Trophoblast cell (in vitro differentiated cells and primary cell): ENCODE measurements around the gene GIPC3.

ENCODE experiments used
- DNase-seq, 2 donors: peaks; one replicate each; pipeline ENCODE4 v3.0.0-alpha.2; 2016
- H2AFZ ChIP-seq: 2 replicates; pipeline ENCODE4 v1.6.1; 2013; ENCODE audit warnings: low read length, moderate library complexity, mild to moderate bottlenecking; ENCODE audit not compliant: insufficient read depth, poor library complexity
- H2AK5ac ChIP-seq: 2 replicates; pipeline ENCODE4 v1.6.1; 2013; ENCODE audit warnings: mild to moderate bottlenecking, low read length
- H2BK120ac ChIP-seq: 2 replicates; pipeline ENCODE4 v1.6.1; 2013; ENCODE audit warnings: low read length, mild to moderate bottlenecking, moderate library complexity; ENCODE audit not compliant: insufficient read depth, poor library complexity
- H2BK12ac ChIP-seq: 2 replicates; pipeline ENCODE4 v1.6.1; 2013; ENCODE audit warnings: mild to moderate bottlenecking, low read length, moderate library complexity
- H2BK5ac ChIP-seq: 2 replicates; pipeline ENCODE4 v1.6.1; 2013; ENCODE audit warnings: low read length, low read depth, moderate library complexity, mild to moderate bottlenecking; ENCODE audit not compliant: poor library complexity
- H3K14ac ChIP-seq: 2 replicates; pipeline ENCODE4 v1.6.1; 2013; ENCODE audit warnings: mild to moderate bottlenecking, low read length
- H3K18ac ChIP-seq: 2 replicates; pipeline ENCODE4 v1.6.1; 2013; ENCODE audit warnings: mild to moderate bottlenecking, low read length
- H3K23ac ChIP-seq: 2 replicates; pipeline ENCODE4 v1.6.1; 2013; ENCODE audit warnings: low read length
- H3K27ac ChIP-seq: 2 replicates; pipeline ENCODE4 v1.5.1; 2013; ENCODE audit warnings: low read depth, mild to moderate bottlenecking, inconsistent platforms, low read length, moderate library complexity
- H3K27me3 ChIP-seq: 2 replicates; pipeline ENCODE4 v1.6.1; 2013; ENCODE audit warnings: inconsistent platforms, mild to moderate bottlenecking, low read length, moderate library complexity; ENCODE audit not compliant: insufficient read depth
- H3K36me3 ChIP-seq, 2 experiments: 1 replicate in 1 of 2; 2 replicates in 1 of 2; pipeline ENCODE4 v1.6.1; 2013; ENCODE audit warnings: low read length in 2 of 2, mild to moderate bottlenecking in 2 of 2, moderate library complexity in 1 of 2; ENCODE audit not compliant: insufficient read depth in 2 of 2, control insufficient read depth in 1 of 2
- H3K4ac ChIP-seq: 2 replicates; pipeline ENCODE4 v1.6.1; 2013; ENCODE audit warnings: low read depth, mild to moderate bottlenecking, low read length, moderate library complexity
- H3K4me1 ChIP-seq, 2 experiments: 1 replicate in 1 of 2; 2 replicates in 1 of 2; pipeline ENCODE4 v1.6.1; 2013; ENCODE audit warnings: low read length in 2 of 2, mild to moderate bottlenecking in 2 of 2, moderate library complexity in 1 of 2; ENCODE audit not compliant: insufficient read depth in 2 of 2, control insufficient read depth in 1 of 2
- H3K4me2 ChIP-seq: 2 replicates; pipeline ENCODE4 v1.6.1; 2013; ENCODE audit warnings: inconsistent platforms, mild to moderate bottlenecking, low read length, moderate library complexity
- H3K4me3 ChIP-seq: 2 replicates; pipeline ENCODE4 v1.5.1; 2013; ENCODE audit warnings: mild to moderate bottlenecking, low read depth, low read length, inconsistent platforms
- H3K79me1 ChIP-seq: one replicate; pipeline ENCODE4 v1.6.1; 2013; ENCODE audit warnings: low read length
- H3K79me2 ChIP-seq: 2 replicates; pipeline ENCODE4 v1.6.1; 2013; ENCODE audit warnings: low read length, mild to moderate bottlenecking; ENCODE audit not compliant: control insufficient read depth, insufficient read depth, poor library complexity
- H3K9ac ChIP-seq: 2 replicates; pipeline ENCODE4 v1.6.1; 2013; ENCODE audit warnings: mild to moderate bottlenecking, low read length
- H3K9me3 ChIP-seq: 2 replicates; pipeline ENCODE4 v1.6.1; 2013; ENCODE audit warnings: low read depth, mild to moderate bottlenecking, control low read depth, inconsistent platforms, low read length; ENCODE audit not compliant: insufficient read depth
- H4K12ac ChIP-seq: 2 replicates; pipeline ENCODE4 v1.6.1; 2013; ENCODE audit warnings: low read depth, mild to moderate bottlenecking, low read length, moderate library complexity
- H4K8ac ChIP-seq: 2 replicates; pipeline ENCODE4 v1.6.1; 2013; ENCODE audit warnings: low read depth, mild to moderate bottlenecking, low read length, moderate library complexity
- H4K91ac ChIP-seq: one replicate; pipeline ENCODE4 v1.6.1; 2013; ENCODE audit warnings: low read depth, mild to moderate bottlenecking, low read length, moderate library complexity
- WGBS: extraction: QIAGEN DNeasy Blood & Tissue Kit; methylation state at CpG from one replicate; pipeline ENCODE4 v1.1.7; 2013; ENCODE audit warnings: missing lambda C conversion rate; ENCODE audit not compliant: insufficient read length, insufficient coverage; ENCODE audit errors: extremely low coverage; 5-methylcytosine and 5-hydroxymethylcytosine counted together

Gene GIPC3

DNA sequence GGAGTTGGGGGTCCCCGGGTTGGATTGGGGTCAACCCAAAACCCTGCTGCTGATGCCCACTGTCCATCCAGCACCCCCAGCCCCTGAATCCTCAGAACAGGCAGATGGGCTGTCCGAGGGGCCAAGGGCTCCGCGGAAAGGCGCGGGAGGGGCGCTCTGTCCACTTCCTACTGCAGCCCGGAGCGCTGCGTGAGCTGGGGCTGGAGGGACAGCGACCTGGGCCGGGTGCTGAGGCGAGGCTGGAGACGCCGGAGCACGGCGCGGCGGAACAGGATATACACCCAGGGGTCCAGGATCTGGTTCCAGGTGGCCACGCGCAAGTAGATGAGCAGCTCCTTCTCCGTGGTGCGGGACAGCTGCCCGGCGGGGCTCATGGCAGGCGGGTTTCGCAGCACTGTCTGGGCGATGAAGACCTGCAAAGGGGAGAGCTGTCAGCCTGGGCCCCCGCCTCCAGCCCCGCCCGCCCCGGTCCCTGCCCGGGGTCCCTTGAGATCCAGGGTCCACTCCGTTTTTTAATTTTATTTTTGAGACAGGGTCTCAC lies 10.3 kb downstream of the GIPC3 start:
- Histone ChIP-seq H3K9ac (no peak overlapping the region), H3K18ac (no peak overlapping the region), H3K36me3 (no peaks in the 10 kb centered on the region), H3K79me2 (no peaks in the 10 kb centered on the region), H4K12ac (no peak overlapping the region), H3K23ac (no peak overlapping the region), H3K9me3 (peaks cover 11% of the 10 kb centered on the region), H2AK5ac (no peak overlapping the region), H3K4me3 (no peak overlapping the region), H2BK5ac (no peak overlapping the region), H3K79me1 (no peaks in the 10 kb centered on the region), H3K4ac (no peak overlapping the region), H2BK120ac (no peak overlapping the region), H3K4me2 (no peak overlapping the region), H3K14ac (no peak overlapping the region), H4K91ac (no peak overlapping the region), H2AFZ (no peak overlapping the region), H3K27ac (no peak overlapping the region), H3K4me1 (no peaks in the 10 kb centered on the region), H3K27me3 (no peaks in the 10 kb centered on the region), H2BK12ac (no peak overlapping the region), H4K8ac (no peak overlapping the region)
- WGBS: no CpG with 5 or more reads among the region's 34 CpGs
- no peak for DNase-seq

DNA sequence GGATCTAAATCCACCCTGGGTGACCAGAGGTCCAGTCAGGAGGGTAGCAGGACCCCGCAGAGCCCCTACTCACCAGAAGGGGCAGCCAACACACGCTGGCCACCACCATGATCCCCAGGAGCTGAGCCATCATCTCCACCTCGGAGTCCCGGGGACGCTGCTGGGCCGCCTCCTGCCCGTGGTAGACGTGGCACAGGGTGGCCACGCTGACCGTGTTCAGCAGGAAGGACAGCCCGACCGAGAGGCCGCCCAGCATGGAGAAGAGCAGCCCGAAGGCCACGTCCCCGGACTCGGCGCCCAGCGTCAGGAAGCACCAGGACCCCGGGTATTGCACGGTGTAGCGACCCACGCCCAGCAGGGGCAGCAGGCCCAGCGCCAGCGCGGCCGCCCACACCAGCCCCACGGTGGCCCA lies 14.5 kb downstream of the GIPC3 start:
- H3K27me3 ChIP-seq: no peaks in the 10 kb centered on the region
- H4K8ac ChIP-seq: no peak overlapping the region
- H3K4me3 ChIP-seq: no peak overlapping the region
- no peak overlapping the region for H2BK5ac ChIP-seq
- peaks cover 2% of the 10 kb centered on the region for H3K79me1 ChIP-seq
- H3K4ac ChIP-seq: no peak overlapping the region
- H2AK5ac ChIP-seq: no peak overlapping the region
- no peak overlapping the region for H3K9ac ChIP-seq
- H3K23ac ChIP-seq: no peak overlapping the region
- no CpG with 5 or more reads among the region's 28 CpGs for WGBS
- H2BK12ac ChIP-seq: no peak overlapping the region
- H3K9me3 ChIP-seq: peaks cover 3% of the 10 kb centered on the region
- no peaks in the 10 kb centered on the region for H3K79me2 ChIP-seq
- H3K36me3 ChIP-seq: no peaks in the 10 kb centered on the region
- no peak for DNase-seq
- no peak overlapping the region for H3K27ac ChIP-seq
- no peak overlapping the region for H3K18ac ChIP-seq
- no peak overlapping the region for H4K12ac ChIP-seq
- no peak overlapping the region for H3K14ac ChIP-seq
- H2BK120ac ChIP-seq: no peak overlapping the region
- H4K91ac ChIP-seq: no peak overlapping the region
- H2AFZ ChIP-seq: no peak overlapping the region
- H3K4me2 ChIP-seq: no peak overlapping the region
- H3K4me1 ChIP-seq: peaks cover 8 to 9% of the 10 kb centered on the region in 2 experiments

DNA sequence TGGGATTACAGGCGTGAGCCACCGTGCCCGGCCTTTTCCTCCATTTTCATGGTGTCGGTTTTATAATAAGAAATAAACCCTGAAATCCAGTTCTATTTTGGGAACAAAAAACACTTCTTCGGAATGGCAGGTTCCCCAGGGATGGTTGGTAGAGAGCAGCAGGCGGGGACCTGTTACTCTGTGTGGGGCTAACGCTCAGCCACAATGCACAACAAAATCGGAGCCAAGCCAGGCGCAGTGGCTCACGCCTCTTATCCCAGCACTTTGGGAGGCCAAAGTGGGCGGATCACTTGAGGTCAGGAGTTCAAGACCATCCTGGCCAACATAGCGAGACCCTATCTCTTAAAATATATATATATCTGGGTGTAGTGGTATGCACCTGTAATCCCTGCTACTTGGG lies 15.7 kb downstream of the GIPC3 start:
- Histone ChIP-seq H3K4me1 (peaks cover 8 to 9% of the 10 kb centered on the region in 2 experiments), H3K4me3 (no peak overlapping the region), H4K8ac (no peak overlapping the region), H4K12ac (no peak overlapping the region), H3K4ac (no peak overlapping the region), H3K79me2 (no peaks in the 10 kb centered on the region), H3K14ac (no peak overlapping the region), H3K27ac (no peak overlapping the region), H3K4me2 (no peak overlapping the region), H2BK5ac (no peak overlapping the region), H2AK5ac (no peak overlapping the region), H3K36me3 (no peaks in the 10 kb centered on the region), H3K23ac (no peak overlapping the region), H2AFZ (no peak overlapping the region), H2BK120ac (no peak overlapping the region), H3K27me3 (no peaks in the 10 kb centered on the region), H3K79me1 (peaks cover 2% of the 10 kb centered on the region), H3K9ac (no peak overlapping the region), H2BK12ac (no peak overlapping the region), H3K9me3 (peaks cover 3% of the 10 kb centered on the region), H3K18ac (no peak overlapping the region), H4K91ac (no peak overlapping the region)
- DNase-seq: no peak
- WGBS: no CpG with 5 or more reads among the region's 12 CpGs

- no peak overlapping the region for H2AFZ ChIP-seq
- peak overlapping the region; percentile 11 for H4K91ac ChIP-seq
- no peak overlapping the region for H3K4me2 ChIP-seq
- peaks cover 6% of the 10 kb centered on the region for H3K9me3 ChIP-seq
- no peak overlapping the region for H3K27ac ChIP-seq
- peaks cover 13 to 14% of the 10 kb centered on the region in 2 experiments for H3K4me1 ChIP-seq
- DNase-seq: peak; percentile 51 to 64
- H3K18ac ChIP-seq: no peak overlapping the region
- H4K8ac ChIP-seq: no peak overlapping the region
- no peak overlapping the region for H3K23ac ChIP-seq
- WGBS: no CpG with 5 or more reads among the region's 23 CpGs
- no peaks in the 10 kb centered on the region for H3K36me3 ChIP-seq
- no peak overlapping the region for H3K9ac ChIP-seq
- H2AK5ac ChIP-seq: no peak overlapping the region
- no peak overlapping the region for H3K4ac ChIP-seq
- no peak overlapping the region for H3K4me3 ChIP-seq
- no peak overlapping the region for H4K12ac ChIP-seq
- no peak overlapping the region for H2BK120ac ChIP-seq
- no peak overlapping the region for H2BK12ac ChIP-seq
- H2BK5ac ChIP-seq: no peak overlapping the region
- H3K27me3 ChIP-seq: no peaks in the 10 kb centered on the region
- H3K79me2 ChIP-seq: no peaks in the 10 kb centered on the region
- peaks cover 2% of the 10 kb centered on the region for H3K79me1 ChIP-seq
- no peak overlapping the region for H3K14ac ChIP-seq
These were observed 18.0 kb downstream of the GIPC3 start for GRCh38 chr19:3603121-3603811.
